Tibial nerve (tissue), 4 donors: ENCODE results near the gene DVL2. TPM values are rescaled to one million over a fixed set of nuclear protein-coding genes. Genes with fewer than 3 reads are reported as not detected.

ENCODE experiments used
- DNase-seq, 2 donors: peaks; one replicate each; pipeline ENCODE4 v3.0.0-alpha.2; 2019; ENCODE audit warnings: low spot score in 2 of 2
- H3K27ac ChIP-seq, 4 donors: fragments of 200-600 bp; sonication (generic) in 3 of 4; one replicate each; pipeline ENCODE4 v1.5.1; 2017 to 2019; ENCODE audit warnings: mild to moderate bottlenecking in 1 of 4
- H3K27me3 ChIP-seq, 2 donors: fragments of 200-600 bp; sonication (generic) in 1 of 2; one replicate each; pipeline versions ENCODE4 v1.5.1 to v1.6.0; 2017 to 2019
- H3K36me3 ChIP-seq, 3 donors: fragments of 200-600 bp; sonication (generic); one replicate each; pipeline ENCODE4 v1.5.1; 2018 to 2019
- H3K4me1 ChIP-seq, 4 donors: fragments of 200-600 bp; sonication (generic) in 3 of 4; one replicate each; pipeline ENCODE4 v1.5.1; 2017 to 2019
- H3K4me3 ChIP-seq, 4 donors: fragments of 200-600 bp; sonication (generic) in 3 of 4; one replicate each; pipeline ENCODE4 v1.5.1; 2017 to 2019; ENCODE audit warnings: mild to moderate bottlenecking in 1 of 4, moderate library complexity in 1 of 4
- H3K9me3 ChIP-seq, 4 donors: fragments of 200-600 bp; sonication (generic) in 3 of 4; one replicate each; pipeline ENCODE4 v1.5.1; 2017 to 2019
- CTCF ChIP-seq, 5 experiments: fragments of 200-600 bp in 3 of 5; fragments of 450-650 bp in 2 of 5; sonication (generic) in 3 of 5; IDR thresholded peaks; one replicate each; pipeline ENCODE4 v1.5.1; 2016 to 2019; ENCODE audit warnings: antibody characterized with exemption in 5 of 5, mild to moderate bottlenecking in 3 of 5, moderate library complexity in 2 of 5
- EP300 ChIP-seq, 2 donors: sonication (generic); formaldehyde crosslinking; IDR thresholded peaks; one replicate each; pipeline ENCODE4 v1.6.1; 2017; ENCODE audit warnings: antibody characterized with exemption in 2 of 2, mild to moderate bottlenecking in 1 of 2
- POLR2A ChIP-seq, 2 donors: fragments of 450-650 bp; IDR thresholded peaks; one replicate each; pipeline ENCODE4 v1.6.1; 2017; ENCODE audit warnings: antibody characterized with exemption in 2 of 2, mild to moderate bottlenecking in 2 of 2, moderate library complexity in 2 of 2
- WGBS, 2 donors: methylation state at CpG; one replicate each; pipeline ENCODE4 v1.1.5; 2018; 5-methylcytosine and 5-hydroxymethylcytosine counted together
- total RNA-seq, 4 donors: library from RNA; depleted of rRNA; stranded (reverse); fragments of >200 nt; gene quantifications; one replicate each; pipeline ENCODE4 v1.1.0, GENCODE V29; 2016

Gene DVL2
- total RNA-seq, 4 donors from 2014 or later = 41.4 to 51.2 (median 46.7) TPM

- Histone ChIP-seq H3K9me3 (no peaks in the 10 kb centered on the region), H3K27ac (no peak overlapping the region), H3K4me3 (no peak overlapping the region), H3K27me3 (peaks cover 0 to 11% of the 10 kb centered on the region in 2 donors), H3K36me3 (no peaks in the 10 kb centered on the region), H3K4me1 (peaks cover 0 to 46% (median 16%) of the 10 kb centered on the region in 4 donors)
- no peak for TF ChIP-seq POLR2A (IDR thresholded peaks at IDR 0.05)
- no peak for TF ChIP-seq EP300 (IDR thresholded peaks at IDR 0.05)
- no peak for TF ChIP-seq CTCF (IDR thresholded peaks at IDR 0.05)
- no peak for DNase-seq
- 26 to 34% methylated on average over 25 to 37 of the region's 37 CpGs for WGBS, 2 donors
Observed at GRCh38 chr17:7211491-7212273, 22.6 kb downstream of the DVL2 start.

GRCh38 chr17:7208754-7209460 is 25.4 kb downstream of the DVL2 start:
- Histone ChIP-seq H3K36me3 (no peaks in the 10 kb centered on the region), H3K27ac (no peak overlapping the region), H3K9me3 (no peaks in the 10 kb centered on the region), H3K27me3 (peaks cover 0 to 11% of the 10 kb centered on the region in 2 donors), H3K4me1 (peaks cover 0 to 31% (median 5%) of the 10 kb centered on the region in 4 donors), H3K4me3 (no peak overlapping the region)
- no peak for DNase-seq
- 78 to 84% methylated on average over 9 of the region's 9 CpGs for WGBS, 2 donors
- TF ChIP-seq CTCF (IDR thresholded peaks at IDR 0.05) (no peak), EP300 (IDR thresholded peaks at IDR 0.05) (no peak), POLR2A (IDR thresholded peaks at IDR 0.05) (no peak)

- H3K4me3 ChIP-seq = no peak overlapping the region
- no peak overlapping the region for H3K27ac ChIP-seq
- H3K4me1 ChIP-seq = peaks cover 0 to 27% (median 4%) of the 10 kb centered on the region in 4 donors
- H3K9me3 ChIP-seq = no peaks in the 10 kb centered on the region
- H3K36me3 ChIP-seq = peaks cover 0 to 7% (median 3%) of the 10 kb centered on the region in 3 donors
- no peak for TF ChIP-seq EP300 (IDR thresholded peaks at IDR 0.05)
- TF ChIP-seq POLR2A (IDR thresholded peaks at IDR 0.05) = no peak
- no peak for TF ChIP-seq CTCF (IDR thresholded peaks at IDR 0.05)
- DNase-seq = no peak
- 38 to 43% methylated on average over 19 to 21 of the region's 21 CpGs for WGBS, 2 donors
- peaks cover 0 to 11% of the 10 kb centered on the region in 2 donors for H3K27me3 ChIP-seq
Observed at GRCh38 chr17:7208027-7208571, 26.2 kb downstream of the DVL2 start.

- no peak for DNase-seq
- peaks cover 0 to 6% of the 10 kb centered on the region in 2 donors for H3K27me3 ChIP-seq
- TF ChIP-seq POLR2A (IDR thresholded peaks at IDR 0.05) (no peak), CTCF (IDR thresholded peaks at IDR 0.05) (no peak), EP300 (IDR thresholded peaks at IDR 0.05) (no peak)
- H3K4me3 ChIP-seq = no peak overlapping the region
- H3K27ac ChIP-seq = no peak overlapping the region
- peaks cover 0 to 14% (median 4%) of the 10 kb centered on the region in 3 donors for H3K36me3 ChIP-seq
- H3K4me1 ChIP-seq = peaks cover 0 to 27% (median 4%) of the 10 kb centered on the region in 4 donors
- no peaks in the 10 kb centered on the region for H3K9me3 ChIP-seq
- WGBS, 2 donors = 55 to 66% methylated on average over 24 of the region's 24 CpGs
Observed at GRCh38 chr17:7207120-7208001, 27.0 kb downstream of the DVL2 start.
